HG02840 (cell line): ENCODE measurements around the gene SIPA1L3.

Experiments
- ATAC-seq: cut with Tn5 transposase; IDR thresholded peaks from one replicate; pipeline ENCODE4 v1.9.1; 2021; ENCODE audit warnings: mild to moderate bottlenecking, moderate library complexity, moderate number of reproducible peaks; ENCODE audit not compliant: unreplicated experiment, low FRiP score

Gene SIPA1L3

GRCh38 chr19:38168637-38169036 lies 261.6 kb downstream of the SIPA1L3 start:
- ATAC-seq, result no peak

- ATAC-seq, result no peak
Measured at GRCh38 chr19:38170334-38170733, 263.3 kb downstream of the SIPA1L3 start.

- ATAC-seq, result no peak
Measured at GRCh38 chr19:38172001-38172400, 265.0 kb downstream of the SIPA1L3 start.

- ATAC-seq, result no peak
Measured at GRCh38 chr19:38173291-38174041, 266.5 kb downstream of the SIPA1L3 start.

GRCh38 chr19:38175422-38175821 lies 268.4 kb downstream of the SIPA1L3 start:
- ATAC-seq, result no peak

GRCh38 chr19:38180071-38180470 lies 273.1 kb downstream of the SIPA1L3 start:
- no peak for ATAC-seq

GRCh38 chr19:38182536-38183210 lies 275.7 kb downstream of the SIPA1L3 start:
- ATAC-seq, result no peak

- no peak for ATAC-seq
Measured at GRCh38 chr19:38183251-38183897, 276.4 kb downstream of the SIPA1L3 start.

GRCh38 chr19:38184815-38185214 lies 277.8 kb downstream of the SIPA1L3 start:
- no peak for ATAC-seq

- ATAC-seq, result no peak
Measured at GRCh38 chr19:38185562-38185961, 278.6 kb downstream of the SIPA1L3 start.

- no peak for ATAC-seq
Measured at GRCh38 chr19:38190061-38190460, 283.1 kb downstream of the SIPA1L3 start.

- no peak for ATAC-seq
Measured at GRCh38 chr19:38190793-38191192, 283.8 kb downstream of the SIPA1L3 start.

- ATAC-seq, result no peak
Measured at GRCh38 chr19:38191747-38192146, 284.7 kb downstream of the SIPA1L3 start.

GRCh38 chr19:38193445-38193844 lies 286.4 kb downstream of the SIPA1L3 start:
- no peak for ATAC-seq

GRCh38 chr19:38194061-38194701 lies 287.2 kb downstream of the SIPA1L3 start:
- no peak for ATAC-seq

- no peak for ATAC-seq
Measured at GRCh38 chr19:38195237-38195636, 288.2 kb downstream of the SIPA1L3 start.

- ATAC-seq, result no peak
Measured at GRCh38 chr19:38196245-38196837, 289.3 kb downstream of the SIPA1L3 start.

GRCh38 chr19:38196948-38197656 lies 290.1 kb downstream of the SIPA1L3 start:
- no peak for ATAC-seq

GRCh38 chr19:38197937-38198704 lies 291.1 kb downstream of the SIPA1L3 start:
- no peak for ATAC-seq
